GM18873 (cell line): ENCODE results near the gene DDX10.

ENCODE experiments used
- ATAC-seq: cut with Tn5 transposase; IDR thresholded peaks from one replicate; pipeline ENCODE4 v1.9.1; 2021; ENCODE audit warnings: mild to moderate bottlenecking, moderate library complexity, moderate number of reproducible peaks; ENCODE audit not compliant: unreplicated experiment, low FRiP score

Gene DDX10

DNA sequence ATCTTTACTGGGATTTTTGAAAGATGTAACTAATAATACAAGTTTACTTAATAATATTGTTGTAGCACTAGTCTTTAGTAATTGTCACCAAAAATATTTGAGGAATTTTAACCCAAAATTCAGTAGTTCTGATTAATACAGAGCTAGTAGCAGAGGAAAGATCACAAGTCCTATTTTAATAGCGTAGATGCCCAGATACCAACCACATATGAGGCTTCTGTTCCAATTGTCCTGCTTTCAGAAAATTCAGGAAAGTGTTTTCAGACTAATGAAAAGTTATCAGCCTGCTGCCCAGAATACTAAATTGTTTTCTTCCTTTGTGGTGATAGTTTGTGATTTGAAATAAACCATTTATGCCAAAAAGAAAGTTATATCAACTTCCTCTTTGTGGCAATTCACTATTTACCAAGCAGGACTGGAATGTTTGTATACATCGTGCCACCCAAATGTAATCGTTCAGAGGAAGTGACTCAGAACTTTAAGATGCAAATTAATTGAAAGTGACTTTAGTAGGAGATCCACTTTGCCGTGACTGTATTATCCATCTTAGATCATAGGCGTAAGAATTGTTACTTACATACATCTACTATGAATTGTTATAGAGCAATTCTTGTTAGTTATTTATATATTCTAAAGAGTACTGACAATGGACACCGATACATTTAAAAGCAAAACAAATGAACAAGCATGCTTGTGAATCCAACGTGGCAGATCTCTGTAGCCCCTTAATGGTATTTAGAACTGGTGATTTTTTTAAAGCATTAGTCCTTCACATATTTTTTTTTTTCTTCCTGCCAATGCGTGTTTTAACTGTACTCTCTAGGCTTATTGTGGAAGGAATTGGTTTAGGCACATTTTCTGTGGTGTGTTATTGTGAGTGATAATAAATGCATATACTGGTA, 231.0 kb downstream of the DDX10 start:
- peak; percentile 84 for ATAC-seq

DNA sequence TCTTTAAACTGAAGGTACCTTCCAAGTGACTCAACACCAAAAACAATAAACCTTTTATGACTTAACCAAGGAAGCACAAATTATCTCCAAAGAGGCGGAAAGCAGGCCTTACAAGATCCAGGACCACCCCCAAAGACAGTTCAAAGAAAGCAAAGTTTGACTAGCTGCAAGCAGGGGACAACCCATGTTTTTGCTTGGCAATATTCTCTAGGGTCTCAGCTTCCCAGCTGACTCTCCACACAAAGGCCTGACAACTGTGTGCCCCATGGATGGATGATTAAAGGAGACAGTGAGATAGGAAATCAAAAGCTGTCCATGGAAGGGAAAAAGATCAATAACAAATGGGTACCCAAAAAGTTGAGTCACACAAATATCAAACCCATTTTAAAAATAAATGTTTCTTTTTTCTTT, 232.2 kb downstream of the DDX10 start:
- no peak for ATAC-seq

DNA sequence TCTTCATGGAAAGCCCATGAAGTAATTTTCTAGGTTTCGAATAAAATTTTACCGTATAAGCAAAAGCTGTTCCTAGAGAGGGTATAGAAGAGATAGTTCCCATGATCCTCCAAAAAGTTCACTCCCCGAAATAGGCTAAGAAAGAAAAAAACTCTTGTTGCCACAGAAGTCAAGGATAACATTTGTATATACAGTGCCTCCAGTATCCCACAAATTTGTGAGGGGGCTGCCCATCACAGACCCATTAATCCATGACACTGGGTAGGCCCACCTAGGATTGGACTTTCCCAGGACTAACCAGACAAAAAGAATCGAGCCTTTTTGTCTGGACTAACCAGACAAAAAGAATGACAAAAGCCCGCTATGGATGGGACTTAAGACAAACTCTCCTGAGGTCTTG, 233.0 kb downstream of the DDX10 start:
- ATAC-seq: no peak

DNA sequence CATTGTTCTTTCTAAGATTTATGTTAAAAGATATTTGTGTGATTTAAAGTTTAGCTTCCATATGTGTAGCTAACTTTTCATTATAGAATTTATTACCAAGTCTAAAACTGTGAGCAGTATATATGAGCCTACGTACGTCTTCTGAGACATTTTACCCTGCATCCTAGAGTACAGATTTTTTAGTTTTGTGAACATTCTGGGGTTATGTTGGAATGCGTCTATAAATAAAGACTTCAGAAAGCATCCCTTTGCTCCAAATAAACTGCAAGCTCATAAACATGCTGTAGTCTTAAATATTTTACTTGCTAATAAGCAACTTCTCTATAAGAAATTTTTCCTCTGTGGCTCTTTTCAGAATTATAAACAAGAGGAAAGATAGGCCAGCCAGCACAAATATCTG, 236.5 kb downstream of the DDX10 start:
- ATAC-seq: no peak

DNA sequence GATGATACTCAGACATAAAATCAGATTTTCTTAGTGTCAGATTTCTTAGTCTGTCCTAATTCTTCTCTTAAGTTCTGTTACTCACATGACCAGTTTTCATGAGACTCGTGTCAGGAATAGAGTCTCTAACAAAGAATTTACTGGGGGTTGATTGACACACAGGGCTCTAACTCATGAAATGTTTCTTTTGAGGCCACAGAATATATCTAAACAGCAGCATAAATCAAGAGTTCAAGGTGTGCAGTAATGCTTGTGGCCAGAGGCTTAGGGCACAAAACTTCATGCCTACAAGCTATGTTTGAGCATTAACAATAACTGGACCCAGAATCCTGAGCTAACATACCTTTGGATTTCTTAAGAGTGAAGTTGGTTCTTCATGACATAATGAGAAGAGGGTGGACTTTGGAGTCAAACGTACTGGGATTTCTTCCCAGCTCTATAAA, 237.2 kb downstream of the DDX10 start:
- no peak for ATAC-seq

DNA sequence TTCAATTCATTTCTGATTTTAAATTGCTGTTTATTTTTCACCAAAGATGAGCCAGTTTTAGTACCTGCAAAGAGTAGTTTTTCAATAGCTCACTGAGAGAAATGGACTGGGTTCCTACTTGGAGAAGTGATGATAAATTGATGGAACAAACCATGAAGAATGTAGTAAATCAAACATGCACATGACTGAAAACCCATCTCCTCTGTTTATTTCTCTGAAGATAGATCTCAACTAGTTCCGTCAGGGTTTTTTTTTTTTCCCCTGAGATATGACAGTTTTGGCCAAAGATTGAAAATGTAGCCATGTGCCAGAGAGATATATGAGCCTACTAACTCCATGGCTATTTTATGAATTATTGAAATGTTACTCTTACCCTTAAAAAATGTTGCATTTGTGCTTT, 239.6 kb downstream of the DDX10 start:
- ATAC-seq: no peak

DNA sequence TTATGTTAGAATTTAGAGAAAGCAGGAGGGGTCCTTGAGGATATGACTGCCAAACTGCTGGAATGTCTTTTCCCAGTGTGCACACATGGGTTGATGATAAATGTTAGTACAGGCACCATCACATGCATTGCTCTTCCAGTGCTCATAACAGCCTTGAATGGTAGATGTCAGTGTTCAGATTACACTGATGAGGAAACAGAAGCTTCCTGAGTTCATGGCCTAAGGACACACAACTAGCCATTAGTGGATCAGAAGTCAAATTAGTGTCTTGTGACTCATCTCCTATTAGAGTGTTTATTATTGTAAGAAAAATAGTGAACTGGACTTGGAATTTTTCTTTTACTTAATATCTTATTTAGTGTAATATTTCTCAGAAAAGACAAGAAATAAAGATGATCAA, 241.5 kb downstream of the DDX10 start:
- ATAC-seq: no peak

DNA sequence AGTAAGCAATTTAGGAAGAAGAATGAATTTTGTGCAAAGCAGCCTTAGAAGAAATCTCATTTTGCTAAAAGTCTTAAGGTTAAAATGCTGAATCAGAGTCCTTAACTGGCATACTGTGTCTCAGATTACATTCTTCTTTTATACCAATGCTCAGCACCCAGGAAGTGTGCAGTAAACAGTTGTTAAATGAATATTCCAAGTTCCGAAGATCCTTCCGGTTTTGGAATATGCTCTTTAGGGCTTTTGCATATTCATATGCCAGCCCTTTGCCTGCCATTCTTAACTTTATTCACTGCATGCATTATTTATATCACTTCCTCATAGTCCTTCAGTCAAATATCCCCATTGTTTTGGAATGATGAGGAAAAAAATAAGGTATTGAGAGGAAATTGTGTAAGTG, 242.0 kb downstream of the DDX10 start:
- no peak for ATAC-seq

DNA sequence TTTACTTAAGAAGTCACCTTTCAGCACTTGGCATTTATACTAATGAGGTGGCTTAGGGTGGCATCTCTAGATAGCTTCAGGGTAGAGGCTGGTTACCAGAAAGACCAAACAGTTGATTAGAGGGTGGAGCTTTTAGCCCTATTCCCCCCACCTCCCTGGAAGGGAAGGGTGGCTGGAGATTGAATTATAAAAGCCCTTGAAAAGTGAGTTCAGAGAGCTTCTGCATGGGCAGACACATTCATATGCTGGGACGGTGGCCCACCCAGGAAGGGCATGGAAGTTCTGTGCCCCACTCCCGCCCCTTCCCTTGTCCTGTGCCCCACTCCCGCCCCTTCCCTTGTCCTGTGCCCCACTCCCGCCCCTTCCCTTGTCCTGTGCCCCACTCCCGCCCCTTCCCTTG, 244.2 kb downstream of the DDX10 start:
- ATAC-seq: no peak

DNA sequence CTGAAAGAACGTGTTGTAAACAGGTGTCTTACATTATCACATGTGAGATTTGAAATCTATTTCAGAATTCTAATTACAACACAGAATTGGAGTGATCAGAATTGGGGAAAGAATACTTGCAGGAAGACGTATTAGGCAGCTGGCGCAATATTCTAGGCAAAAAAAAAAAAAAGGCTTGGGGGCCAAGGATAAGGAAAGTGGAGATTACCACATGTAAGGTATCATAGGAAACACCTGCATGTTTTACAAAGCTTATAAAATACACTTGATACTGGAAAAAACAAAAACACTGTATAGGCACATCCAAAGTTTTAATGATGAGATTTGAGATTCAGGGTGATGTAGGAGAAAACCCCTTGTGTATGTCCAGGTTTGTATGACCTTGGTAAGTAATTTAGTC, 245.1 kb downstream of the DDX10 start:
- ATAC-seq: no peak

DNA sequence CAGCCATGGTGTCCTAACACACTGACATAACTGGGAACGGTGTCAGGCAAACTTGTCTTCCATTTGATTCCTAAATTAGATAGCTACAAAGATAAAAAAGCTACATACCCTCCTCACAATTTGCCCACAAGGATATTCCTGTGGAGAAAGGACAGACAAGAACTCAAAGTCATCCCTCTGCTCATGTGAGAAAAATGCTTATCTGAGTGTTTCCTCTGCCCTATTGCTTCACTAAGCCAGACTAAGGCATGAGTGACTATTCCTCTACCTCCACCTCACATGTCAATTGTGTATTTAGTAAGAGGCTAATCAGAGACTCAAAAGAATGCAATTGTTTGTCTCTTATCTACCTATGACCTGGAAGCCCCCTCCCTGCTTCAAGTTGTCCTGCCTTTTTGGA, 247.7 kb downstream of the DDX10 start:
- ATAC-seq: no peak

DNA sequence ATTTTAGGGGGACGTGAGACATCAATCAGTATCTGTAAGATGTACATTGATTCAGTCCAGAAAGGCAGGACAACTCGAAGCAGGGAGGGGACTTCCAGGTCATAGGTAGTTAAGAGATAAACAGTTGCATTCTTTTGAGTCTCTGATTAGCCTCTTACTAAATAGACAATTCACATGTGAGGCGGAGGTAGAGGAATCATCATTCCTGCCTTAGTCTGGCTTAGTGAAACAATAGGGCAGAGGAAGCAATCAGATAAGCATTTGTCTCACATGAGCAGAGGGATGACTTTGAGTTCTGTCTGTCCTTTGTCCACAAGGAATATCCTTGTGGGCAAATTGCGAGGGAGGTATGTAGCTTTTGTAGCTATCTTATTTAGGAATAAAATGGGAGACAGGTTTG, 248.3 kb downstream of the DDX10 start:
- no peak for ATAC-seq

DNA sequence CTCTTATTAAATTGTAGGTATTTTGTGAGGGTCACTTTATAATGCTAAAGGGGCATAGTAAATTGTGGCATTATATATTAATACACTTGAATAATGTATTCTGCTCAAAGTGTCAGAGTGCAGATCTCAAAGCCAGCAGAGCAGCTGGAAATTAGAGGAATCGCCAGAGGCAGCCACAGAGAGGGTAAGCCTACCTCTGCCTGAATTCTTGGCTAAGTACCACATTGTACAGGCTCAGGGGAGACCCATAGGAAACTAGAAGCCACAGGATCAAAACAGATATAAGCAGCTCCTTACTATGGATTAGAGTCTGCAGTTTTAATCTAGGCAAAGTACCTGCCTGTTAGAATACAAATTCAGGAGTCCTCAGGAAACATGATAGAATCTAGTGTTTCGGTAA, 249.3 kb downstream of the DDX10 start:
- ATAC-seq: no peak

DNA sequence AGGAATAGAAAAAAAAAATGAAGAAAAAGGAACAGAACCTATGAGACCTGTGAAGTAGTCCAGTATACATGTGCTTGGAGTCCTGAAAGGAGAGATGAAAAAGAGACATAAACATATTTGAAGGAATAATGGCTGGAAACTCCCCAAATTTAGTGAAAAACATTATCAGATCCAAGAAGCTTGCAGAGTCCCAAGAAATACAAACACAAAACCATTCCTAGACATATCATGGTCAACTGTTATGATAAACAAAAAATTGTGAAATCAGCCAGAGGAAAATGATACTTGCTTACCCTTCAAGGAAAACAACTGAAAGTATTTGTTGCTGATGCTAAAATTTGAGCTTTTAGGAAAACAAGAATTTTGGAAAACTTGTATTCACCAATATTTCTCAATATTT, 250.1 kb downstream of the DDX10 start:
- no peak for ATAC-seq

DNA sequence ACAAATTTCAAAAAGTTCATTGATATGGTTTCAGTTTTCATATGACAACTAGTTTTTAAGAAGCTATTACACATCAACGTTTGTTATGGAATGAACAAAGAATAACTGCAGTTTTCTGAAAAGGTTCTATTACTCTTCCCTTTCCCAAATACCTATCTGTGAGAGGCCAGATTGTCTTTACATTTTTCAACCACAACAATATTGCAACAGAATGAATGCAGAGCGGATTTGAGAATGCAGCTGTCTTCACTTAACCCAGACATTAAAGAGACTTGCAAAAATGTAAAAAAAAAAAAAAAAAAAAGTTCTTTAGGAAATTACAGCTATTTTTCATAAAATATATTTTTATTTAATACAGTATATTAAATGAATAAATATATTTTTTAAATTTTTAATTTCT, 250.8 kb downstream of the DDX10 start:
- no peak for ATAC-seq

DNA sequence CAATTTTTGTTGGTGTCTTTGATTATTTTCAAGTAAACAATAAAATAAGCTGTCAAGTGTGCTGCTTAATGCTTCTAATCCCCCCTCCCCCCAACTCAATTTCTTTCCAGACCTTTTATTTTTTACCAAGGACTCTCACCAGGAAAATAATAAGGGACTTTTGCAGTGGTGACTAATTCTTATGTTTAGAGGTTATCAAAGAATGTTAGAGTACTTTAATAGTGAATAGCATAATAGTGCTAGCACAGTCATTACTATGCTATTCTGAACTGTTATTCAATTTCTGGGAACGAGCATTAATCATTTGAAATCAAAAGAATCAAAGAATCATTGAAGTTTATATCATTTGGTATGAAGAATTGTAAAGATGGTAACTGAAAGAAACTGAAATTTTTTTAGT, 251.4 kb downstream of the DDX10 start:
- ATAC-seq: no peak

DNA sequence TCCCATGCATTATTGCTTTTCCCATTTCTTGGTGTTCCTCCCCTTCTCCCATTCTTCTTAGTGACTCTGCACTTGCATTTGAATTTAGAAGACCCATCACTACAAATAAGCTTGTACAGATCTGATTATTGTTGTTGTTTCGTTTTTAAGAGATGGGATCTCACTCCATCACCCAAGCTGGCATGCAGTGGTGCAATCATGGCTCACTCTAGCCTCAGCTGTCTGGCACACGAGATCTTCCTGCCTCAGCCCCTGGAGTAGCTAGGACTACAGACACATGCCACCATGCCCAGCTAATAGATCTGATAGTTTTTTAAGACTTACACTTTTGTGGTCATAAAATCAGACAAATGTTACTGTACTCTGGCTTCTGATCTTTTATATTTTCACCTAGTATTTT, 252.1 kb downstream of the DDX10 start:
- no peak for ATAC-seq

DNA sequence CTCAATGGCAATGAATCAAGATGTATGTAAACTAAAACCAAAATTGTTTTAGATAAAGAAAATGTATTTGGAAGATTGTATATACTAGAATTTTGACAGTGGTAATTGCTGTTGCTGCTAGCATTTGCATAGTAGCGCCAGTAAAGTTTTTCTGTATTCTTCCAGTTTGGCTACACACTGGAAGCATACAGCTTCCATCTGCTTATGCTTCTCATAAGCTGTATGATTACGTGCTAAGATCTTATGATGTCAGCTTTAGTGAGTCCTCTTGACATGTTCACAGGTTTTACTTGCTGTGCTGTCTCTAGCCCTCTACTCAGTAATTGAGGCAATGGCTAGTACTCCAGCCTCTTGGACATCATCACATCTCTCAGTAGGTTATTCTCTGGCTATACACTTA, 256.3 kb downstream of the DDX10 start:
- ATAC-seq: no peak

DNA sequence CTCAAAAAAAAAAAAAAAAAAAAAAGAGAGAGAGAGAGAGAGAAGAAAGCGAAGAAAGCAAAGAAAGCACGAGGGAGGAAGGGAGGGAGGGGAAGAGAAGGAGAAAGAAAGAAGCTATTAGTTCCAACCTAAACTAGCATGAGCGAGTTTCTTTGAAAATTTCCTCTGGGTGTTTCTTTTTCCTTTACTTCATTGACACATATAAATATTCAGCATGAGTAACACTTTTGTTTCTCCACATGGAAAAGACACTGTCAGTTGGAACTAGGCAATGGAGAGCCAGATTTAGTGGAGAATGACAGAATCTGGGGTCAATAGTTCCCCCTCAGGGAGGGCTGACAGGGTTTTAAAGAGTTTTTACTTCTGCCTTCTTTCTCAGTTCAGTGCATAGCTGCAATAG, 257.4 kb downstream of the DDX10 start:
- no peak for ATAC-seq

DNA sequence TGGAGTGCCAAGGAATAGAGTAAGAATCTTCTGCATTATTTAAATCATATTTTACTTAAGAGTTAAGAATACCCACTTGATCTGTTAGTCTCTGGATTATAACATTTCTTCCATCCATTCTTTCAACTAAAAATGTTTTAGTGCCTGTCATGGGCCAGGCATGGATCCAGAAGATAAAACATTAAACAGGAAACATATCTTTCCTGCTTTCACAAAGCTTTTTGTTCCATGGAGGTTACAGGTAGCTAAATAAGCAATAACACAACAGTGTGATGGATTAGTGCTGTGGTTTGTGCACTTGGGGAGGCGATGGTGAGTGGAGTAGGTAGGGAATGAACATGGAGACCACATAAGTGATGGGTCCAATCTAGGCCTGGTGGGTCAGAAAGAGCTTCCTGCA, 258.5 kb downstream of the DDX10 start:
- ATAC-seq: no peak

DNA sequence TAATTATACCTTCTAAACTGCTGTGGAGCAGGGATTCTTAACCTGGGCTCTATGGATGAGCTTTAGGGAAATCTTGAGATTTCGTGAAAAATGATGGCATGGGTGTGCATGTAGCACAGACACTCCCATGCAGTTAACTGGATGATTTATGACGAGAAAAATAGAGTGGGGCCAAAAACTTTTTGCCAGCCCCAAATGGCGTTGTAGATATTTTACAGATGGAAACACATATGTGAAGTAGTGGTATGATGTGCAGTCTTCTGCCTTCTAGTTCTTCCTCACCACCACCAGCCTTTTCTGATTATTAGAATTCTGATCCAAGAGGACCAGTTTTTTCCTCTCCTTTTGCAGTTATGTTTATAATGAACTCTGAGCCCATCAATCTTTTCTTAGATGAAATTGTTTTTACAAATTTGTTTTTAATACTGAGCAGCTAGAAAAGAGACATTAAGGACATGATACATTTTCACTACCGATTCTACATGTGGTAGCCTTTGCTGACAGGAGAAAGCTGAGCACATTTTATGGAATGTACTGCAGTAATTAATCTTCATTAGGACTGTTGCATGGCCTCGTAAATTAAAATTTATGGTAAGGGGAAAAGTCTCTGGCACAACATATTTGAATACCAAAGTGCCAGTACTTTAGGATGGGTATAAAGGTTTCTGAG, 261.4 kb downstream of the DDX10 start:
- no peak for ATAC-seq
